ENCODE results near the gene PADI1. TPM values are rescaled to one million over a fixed set of nuclear protein-coding genes. Genes with fewer than 3 reads are reported as not detected.
A peak's percentile ranks its signal among the peaks of the same experiment; 100 is the strongest.

PADI1 gene
- total RNA-seq, 6 experiments from 2014 or later: 0.44 to 1.4 (median 0.92) TPM; not detected in 2

DNA sequence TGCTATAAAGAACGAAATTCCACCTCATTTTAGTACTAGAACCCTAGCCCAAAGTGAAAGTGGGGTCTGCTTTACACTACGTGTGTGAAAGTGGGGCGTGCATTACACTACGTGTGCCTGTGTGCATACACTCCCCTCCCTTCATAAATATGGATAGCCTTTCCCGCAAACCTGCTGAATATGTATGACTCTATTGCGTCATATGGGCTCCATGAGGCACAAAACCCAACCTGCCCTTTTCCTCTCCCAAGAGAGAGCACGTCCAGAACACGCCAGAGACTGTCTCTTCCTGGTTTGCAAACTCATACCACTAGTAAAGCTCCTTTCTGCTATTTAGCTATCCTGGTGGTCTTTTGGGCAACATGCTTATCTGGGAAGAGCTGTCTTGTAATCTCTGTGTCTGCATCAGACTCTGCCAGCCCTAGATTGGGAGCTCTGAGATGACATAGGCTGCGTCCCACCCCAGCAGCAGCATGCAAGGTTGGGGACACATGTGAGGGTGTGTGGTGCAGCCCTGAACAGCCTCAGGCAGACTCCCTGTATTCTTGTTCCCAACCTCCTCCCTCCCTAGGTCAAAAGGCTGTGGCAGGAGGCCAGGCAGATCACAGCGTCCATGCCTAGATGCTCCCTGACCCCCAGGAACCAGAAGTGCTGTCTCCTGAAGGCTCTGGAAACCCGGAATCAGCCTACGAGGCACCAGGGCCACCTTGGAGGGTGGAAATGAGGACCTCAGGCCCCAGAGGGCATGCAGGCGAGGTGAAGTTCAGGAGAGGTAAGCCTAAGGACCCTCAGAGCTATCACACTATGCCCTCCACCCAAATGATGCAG is 12.3 kb upstream of the PADI1 start:
- H3K27ac ChIP-seq: no peak overlapping the region
- intact Hi-C loops (cut with DNase I): loop anchor here in 1 of 2 donors (10.0 kb wide), 1 partner anchor 1622 kb away; no protein-coding TSS in a partner anchor
- no peaks in the 10 kb centered on the region for H3K9me3 ChIP-seq
- H3K36me3 ChIP-seq: no peaks in the 10 kb centered on the region
- DNase-seq: peak in 1 of 3 donors; percentile 23
- WGBS (ENCODE audit: insufficient coverage, low coverage, low lambda C conversion rate, missing lambda C conversion rate): 56% methylated on average over 7 of the region's 13 CpGs
- no peaks in the 10 kb centered on the region for H3K4me1 ChIP-seq
- no peaks in the 10 kb centered on the region for H3K27me3 ChIP-seq
- no peak overlapping the region for H3K4me3 ChIP-seq
- TF ChIP-seq POLR2A (IDR thresholded peaks at IDR 0.05): no peak
- TF ChIP-seq, protein P1, sequence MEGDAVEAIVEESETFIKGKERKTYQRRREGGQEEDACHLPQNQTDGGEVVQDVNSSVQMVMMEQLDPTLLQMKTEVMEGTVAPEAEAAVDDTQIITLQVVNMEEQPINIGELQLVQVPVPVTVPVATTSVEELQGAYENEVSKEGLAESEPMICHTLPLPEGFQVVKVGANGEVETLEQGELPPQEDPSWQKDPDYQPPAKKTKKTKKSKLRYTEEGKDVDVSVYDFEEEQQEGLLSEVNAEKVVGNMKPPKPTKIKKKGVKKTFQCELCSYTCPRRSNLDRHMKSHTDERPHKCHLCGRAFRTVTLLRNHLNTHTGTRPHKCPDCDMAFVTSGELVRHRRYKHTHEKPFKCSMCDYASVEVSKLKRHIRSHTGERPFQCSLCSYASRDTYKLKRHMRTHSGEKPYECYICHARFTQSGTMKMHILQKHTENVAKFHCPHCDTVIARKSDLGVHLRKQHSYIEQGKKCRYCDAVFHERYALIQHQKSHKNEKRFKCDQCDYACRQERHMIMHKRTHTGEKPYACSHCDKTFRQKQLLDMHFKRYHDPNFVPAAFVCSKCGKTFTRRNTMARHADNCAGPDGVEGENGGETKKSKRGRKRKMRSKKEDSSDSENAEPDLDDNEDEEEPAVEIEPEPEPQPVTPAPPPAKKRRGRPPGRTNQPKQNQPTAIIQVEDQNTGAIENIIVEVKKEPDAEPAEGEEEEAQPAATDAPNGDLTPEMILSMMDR (IDR thresholded peaks at IDR 0.05): no peak
- ATAC-seq: no peak

DNA sequence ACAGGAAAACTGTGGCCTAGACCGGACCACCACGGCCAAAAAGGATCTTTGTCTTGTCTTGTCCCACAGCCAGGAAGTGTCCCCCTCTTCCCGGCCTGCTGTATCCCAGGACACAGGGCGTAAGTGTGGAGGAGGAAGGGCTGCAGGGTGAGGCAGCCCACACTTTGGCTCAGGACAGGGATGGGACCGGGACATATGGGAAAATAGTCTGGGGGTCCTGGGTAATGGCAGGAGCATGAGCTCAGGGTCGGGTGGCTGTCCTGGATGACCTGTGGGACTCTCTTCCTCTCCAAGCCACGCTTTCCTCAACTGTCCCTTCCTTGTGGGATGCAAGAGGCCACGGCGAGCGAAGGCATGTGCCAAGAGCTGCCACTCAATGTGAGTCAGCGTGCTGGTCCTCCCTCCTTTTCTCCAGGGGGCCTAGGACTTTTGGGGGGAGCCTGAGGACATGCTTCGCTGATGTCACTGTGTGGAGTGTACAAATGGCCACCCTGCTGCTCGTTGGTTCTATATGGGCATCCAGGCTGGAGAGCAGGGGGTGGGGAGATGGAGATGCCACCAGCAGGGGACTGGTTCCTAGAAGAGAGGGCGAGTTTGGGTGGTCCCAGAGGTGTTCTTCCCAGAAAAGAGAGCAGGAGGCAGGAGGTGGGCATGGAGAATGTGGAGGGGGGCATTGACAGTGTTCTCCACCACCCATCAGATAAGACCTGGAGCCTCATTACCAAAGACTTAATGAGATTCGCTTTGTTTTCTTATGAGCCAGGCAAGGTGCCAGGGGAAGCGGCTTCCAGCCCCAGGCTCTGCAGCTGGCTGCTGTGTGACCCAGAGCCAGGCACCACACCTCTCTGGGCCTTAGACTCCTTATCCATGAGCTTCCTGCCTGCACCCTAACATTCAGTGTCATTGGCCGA is 11.5 kb upstream of the PADI1 start:
- TF ChIP-seq POLR2A (IDR thresholded peaks at IDR 0.05): no peak
- TF ChIP-seq, protein P1 (IDR thresholded peaks at IDR 0.05): no peak
- Histone ChIP-seq H3K36me3 (no peaks in the 10 kb centered on the region), H3K4me1 (no peaks in the 10 kb centered on the region), H3K27ac (no peak overlapping the region), H3K9me3 (no peaks in the 10 kb centered on the region), H3K4me3 (no peak overlapping the region), H3K27me3 (no peaks in the 10 kb centered on the region)
- WGBS (ENCODE audit: insufficient coverage, low coverage, low lambda C conversion rate, missing lambda C conversion rate): 67% methylated on average over 1 of the region's 17 CpGs
- intact Hi-C loops (cut with DNase I): loop anchor here in 1 of 2 donors (10.0 kb wide), 1 partner anchor 1621 kb away; no protein-coding TSS in a partner anchor
- DNase-seq: peak in 1 of 3 donors; percentile 16
- ATAC-seq: no peak

DNA sequence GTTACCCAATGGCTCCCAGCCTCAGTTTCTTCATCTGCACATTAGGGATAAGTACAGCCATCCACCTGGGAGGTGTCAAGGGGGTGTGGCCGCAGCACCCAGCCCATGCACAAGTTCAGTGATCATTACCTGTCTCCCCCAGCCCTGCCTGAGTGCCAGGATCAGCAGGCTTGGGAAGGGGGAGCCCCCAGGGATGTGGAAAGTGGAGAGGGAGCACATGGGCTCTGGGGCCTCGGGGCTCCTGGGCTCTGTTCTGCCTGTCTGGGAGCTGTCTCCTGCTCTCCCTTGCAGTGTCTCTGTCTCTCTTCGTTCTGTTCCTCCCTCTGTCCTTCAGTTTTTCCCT is 10.8 kb upstream of the PADI1 start:
- 76% methylated on average over 2 of the region's 3 CpGs for WGBS (ENCODE audit: insufficient coverage, low coverage, low lambda C conversion rate, missing lambda C conversion rate)
- TF ChIP-seq, protein P1 (IDR thresholded peaks at IDR 0.05): no peak
- no peak for TF ChIP-seq POLR2A (IDR thresholded peaks at IDR 0.05)
- no peaks in the 10 kb centered on the region for H3K27me3 ChIP-seq
- H3K4me3 ChIP-seq: no peak overlapping the region
- DNase-seq (no peak), ATAC-seq (no peak)
- H3K27ac ChIP-seq: no peak overlapping the region
- intact Hi-C loops (cut with DNase I): loop anchor here in 1 of 2 donors (10.0 kb wide), 1 partner anchor 1621 kb away; no protein-coding TSS in a partner anchor
- H3K9me3 ChIP-seq: no peaks in the 10 kb centered on the region
- H3K36me3 ChIP-seq: no peaks in the 10 kb centered on the region
- no peaks in the 10 kb centered on the region for H3K4me1 ChIP-seq

DNA sequence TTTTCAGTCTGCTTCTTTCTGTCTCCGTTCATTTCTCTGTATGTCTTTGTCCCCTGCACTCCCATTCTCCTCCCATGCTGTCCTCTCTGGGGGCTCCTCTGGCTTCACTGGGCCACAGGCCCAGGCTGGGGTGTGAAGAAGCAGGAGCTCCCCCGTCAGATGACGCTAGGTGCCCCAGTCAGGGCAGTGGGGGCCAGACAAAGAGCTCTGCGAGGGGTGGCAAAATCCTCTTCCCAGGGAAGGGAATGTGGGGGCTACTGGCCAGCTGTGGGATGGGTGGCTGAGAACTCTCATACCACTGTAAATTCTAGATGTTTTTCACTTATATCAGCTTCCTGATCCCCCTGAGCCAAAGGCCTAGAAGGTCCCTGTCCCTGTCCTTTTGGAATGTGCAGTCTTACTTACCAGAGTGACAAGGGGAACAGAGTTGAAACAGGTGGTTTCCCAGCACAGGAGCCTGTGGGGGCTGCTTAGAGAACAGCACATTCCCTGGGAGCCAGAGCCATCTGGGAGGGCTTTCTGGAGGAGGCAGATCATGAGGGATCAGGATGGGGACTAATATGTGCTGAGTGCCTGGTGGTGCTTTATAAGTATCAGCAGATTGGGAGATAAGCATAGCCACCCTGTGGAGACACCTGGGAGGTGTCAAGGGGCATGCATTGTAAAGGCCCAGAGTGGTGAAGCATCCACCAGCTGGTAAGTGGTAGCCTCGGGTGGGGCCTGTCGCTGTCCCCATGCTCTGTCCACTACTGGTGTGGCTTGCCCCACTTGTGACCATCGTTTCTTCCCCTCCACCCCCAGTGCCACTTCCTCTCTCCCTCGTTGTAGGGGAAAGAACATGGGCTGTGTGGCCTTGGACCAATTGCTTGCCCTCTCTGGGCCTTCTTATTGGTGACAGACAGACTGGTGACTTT is 10.1 kb upstream of the PADI1 start:
- H3K9me3 ChIP-seq: no peaks in the 10 kb centered on the region
- no peak for ATAC-seq
- no peak overlapping the region for H3K27ac ChIP-seq
- DNase-seq: peak in 1 of 3 donors; percentile 32
- H3K4me3 ChIP-seq: no peak overlapping the region
- no peaks in the 10 kb centered on the region for H3K27me3 ChIP-seq
- intact Hi-C loops (cut with DNase I): loop anchor here in 1 of 2 donors (10.0 kb wide), 1 partner anchor 1620 kb away; no protein-coding TSS in a partner anchor
- 38% methylated on average over 6 of the region's 8 CpGs for WGBS (ENCODE audit: insufficient coverage, low coverage, low lambda C conversion rate, missing lambda C conversion rate)
- H3K36me3 ChIP-seq: no peaks in the 10 kb centered on the region
- no peaks in the 10 kb centered on the region for H3K4me1 ChIP-seq
- TF ChIP-seq POLR2A (IDR thresholded peaks at IDR 0.05): no peak
- TF ChIP-seq, protein P1 (IDR thresholded peaks at IDR 0.05): no peak
